ENCODE results near the gene LPP. TPM values are rescaled to one million over a fixed set of nuclear protein-coding genes. Genes with fewer than 3 reads are reported as not detected.

The LPP gene
- total and polyA plus RNA-seq, 2 of the 4 experiments (the other 2 are of a cell fraction), result 16.0 to 130 TPM

GRCh38 chr3:188819939-188820338, 666.0 kb downstream of the LPP start:
- H3K27me3 ChIP-seq (ENCODE audit: control insufficient read depth, insufficient read depth, low read length), result no peaks in the 10 kb centered on the region
- H2BK15ac ChIP-seq (ENCODE audit: low read depth, low read length), result no peak overlapping the region
- H3K27ac ChIP-seq (ENCODE audit: insufficient read depth, low read length), result no peak overlapping the region
- POLR2A ChIA-PET (ENCODE audit: unreplicated experiment), result no interaction called here
- peak; percentile 72 for TF ChIP-seq CEBPB (IDR thresholded peaks at IDR 0.05; ENCODE audit: low read depth, low read length)
- TF ChIP-seq RFX5 (IDR thresholded peaks at IDR 0.05; ENCODE audit: low read depth, low read length), result no peak
- no peak overlapping the region for H3K18ac ChIP-seq (ENCODE audit: low read depth, low read length)
- in situ Hi-C loops (cut with MboI; ENCODE audit: low sequenced_read_pairs), result no loop called here
- no peak overlapping the region; the same call in 1 of the 2 replicates for H3K23ac ChIP-seq (ENCODE audit: low read depth, low read length)
- no peak overlapping the region for H3K4ac ChIP-seq (ENCODE audit: low read depth, low read length)
- H3K56ac ChIP-seq (ENCODE audit: extremely low read depth, insufficient read depth, low read length), result no peak overlapping the region
- no peaks in the 10 kb centered on the region; the same call in 1 of the 2 replicates for H3K36me3 ChIP-seq (ENCODE audit: control insufficient read depth, insufficient read depth, low read length)
- peak; percentile 24; the same call in 1 of the 2 replicates for ATAC-seq (ENCODE audit: low read depth)
- H3K4me1 ChIP-seq (ENCODE audit: control insufficient read depth, insufficient read depth, low read length), result no peaks in the 10 kb centered on the region
- H3K14ac ChIP-seq (replicated peaks; ENCODE audit: low read depth, low read length), result no peak overlapping the region
- H2AK5ac ChIP-seq (ENCODE audit: low read depth, low read length), result no peak overlapping the region
- dilution Hi-C loops (cut with HindIII; ENCODE audit: low sequenced_read_pairs, unreplicated experiment), result no loop called here
- H3K9me3 ChIP-seq (ENCODE audit: control insufficient read depth, insufficient read depth, low read length), result no peaks in the 10 kb centered on the region
- peaks cover 19% of the 10 kb centered on the region; the same call in 1 of the 2 replicates for H4K20me1 ChIP-seq (ENCODE audit: insufficient read depth, low read length)
- no peak overlapping the region for H2BK120ac ChIP-seq (ENCODE audit: low read depth, low read length)
- no peak overlapping the region for H3K9ac ChIP-seq (ENCODE audit: low read depth, low read length)
- BruUV-seq (replicated peaks), result no TSS peak
- no peak overlapping the region for H2AK9ac ChIP-seq (replicated peaks; ENCODE audit: low read depth, low read length, poor library complexity)
- peaks cover 20% of the 10 kb centered on the region for H3K9me1 ChIP-seq (ENCODE audit: insufficient read depth, low read length)
- no peak overlapping the region for H3K4me3 ChIP-seq (ENCODE audit: insufficient read depth, low read depth, low read length)
- CTCF ChIA-PET, result interaction anchor here (0.5 kb wide), 1 partner anchor 115 kb away, joined by 3 read pairs; no protein-coding TSS in a partner anchor
- H2AFZ ChIP-seq (replicated peaks; ENCODE audit: low read length, poor library complexity), result no peak overlapping the region
- intact Hi-C loops (cut with micrococcal nuclease), result no loop called here
- no peak overlapping the region for H4K5ac ChIP-seq (ENCODE audit: low read depth, low read length)
- H2BK20ac ChIP-seq (ENCODE audit: low read depth, low read length), result no peak overlapping the region
- no peak overlapping the region for H4K91ac ChIP-seq (ENCODE audit: insufficient read depth, low read depth, low read length)
- WGBS, 2 experiments (ENCODE audit: extremely low coverage in 2 of 2, insufficient read length in 1 of 2), result no CpG with 5 or more reads among the region's 1 CpG
- peaks cover 47 to 61% of the 10 kb centered on the region in 2 experiments for H3K79me1 ChIP-seq (ENCODE audit: low read depth in 1 of 2, low read length in 2 of 2)
- peak; percentile 35 for DNase-seq
- no peak overlapping the region for H4K8ac ChIP-seq (ENCODE audit: low read depth in 2 of 2, low read length in 2 of 2)
- no peak overlapping the region for H3K4me2 ChIP-seq (ENCODE audit: low read depth, low read length)
- no peak overlapping the region for H2BK5ac ChIP-seq (ENCODE audit: low read depth, low read length, poor library complexity, severe bottlenecking)
